PC-9 (cell line): ENCODE data around the gene EYS.

Source experiments
- EZH2 ChIP-seq: fragments of 200-600 bp; sonication (generic); IDR thresholded peaks from 2 replicates; pipeline ENCODE4 v1.8.0; 2017; ENCODE audit warnings: antibody characterized with exemption, low read depth
- TF ChIP-seq, protein P1 (sequence below): fragments of 200-600 bp; sonication (generic); conservative IDR thresholded peaks from 2 replicates; pipeline ENCODE4 v1.6.1; 2017; ENCODE audit warnings: mixed run types, antibody characterized with exemption, mild to moderate bottlenecking, moderate library complexity

GRCh38 chr6:63872233-63872632 lies 1834.8 kb downstream of the EYS start:
- TF ChIP-seq, protein P1, sequence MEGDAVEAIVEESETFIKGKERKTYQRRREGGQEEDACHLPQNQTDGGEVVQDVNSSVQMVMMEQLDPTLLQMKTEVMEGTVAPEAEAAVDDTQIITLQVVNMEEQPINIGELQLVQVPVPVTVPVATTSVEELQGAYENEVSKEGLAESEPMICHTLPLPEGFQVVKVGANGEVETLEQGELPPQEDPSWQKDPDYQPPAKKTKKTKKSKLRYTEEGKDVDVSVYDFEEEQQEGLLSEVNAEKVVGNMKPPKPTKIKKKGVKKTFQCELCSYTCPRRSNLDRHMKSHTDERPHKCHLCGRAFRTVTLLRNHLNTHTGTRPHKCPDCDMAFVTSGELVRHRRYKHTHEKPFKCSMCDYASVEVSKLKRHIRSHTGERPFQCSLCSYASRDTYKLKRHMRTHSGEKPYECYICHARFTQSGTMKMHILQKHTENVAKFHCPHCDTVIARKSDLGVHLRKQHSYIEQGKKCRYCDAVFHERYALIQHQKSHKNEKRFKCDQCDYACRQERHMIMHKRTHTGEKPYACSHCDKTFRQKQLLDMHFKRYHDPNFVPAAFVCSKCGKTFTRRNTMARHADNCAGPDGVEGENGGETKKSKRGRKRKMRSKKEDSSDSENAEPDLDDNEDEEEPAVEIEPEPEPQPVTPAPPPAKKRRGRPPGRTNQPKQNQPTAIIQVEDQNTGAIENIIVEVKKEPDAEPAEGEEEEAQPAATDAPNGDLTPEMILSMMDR, result 0 out of 2 replicates have a peak, but pooled peaks have one; percentile 15
- TF ChIP-seq EZH2, result no peak
